ENCODE measurements around the gene TNRC6B.

DNA sequence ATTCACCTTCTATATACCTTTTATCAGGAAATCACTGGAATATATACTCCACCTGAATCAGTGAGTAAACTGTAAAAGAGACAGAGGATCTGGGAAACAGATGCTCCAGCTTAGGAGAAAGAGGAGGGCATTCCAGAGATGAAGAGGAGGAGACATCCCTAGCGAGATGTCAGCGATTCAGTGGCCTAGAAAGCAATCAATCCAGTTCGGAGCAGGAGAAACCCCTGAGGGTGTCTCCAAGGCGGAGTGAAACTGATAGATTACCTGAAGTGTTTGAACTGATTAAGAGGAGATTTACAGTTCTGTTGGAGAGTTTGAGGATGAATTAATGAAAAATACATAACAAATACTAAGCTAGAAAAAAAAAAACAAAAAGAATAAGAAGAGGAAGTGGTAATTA lies 24.5 kb upstream of the TNRC6B start:
- TF ChIP-seq, protein P1, sequence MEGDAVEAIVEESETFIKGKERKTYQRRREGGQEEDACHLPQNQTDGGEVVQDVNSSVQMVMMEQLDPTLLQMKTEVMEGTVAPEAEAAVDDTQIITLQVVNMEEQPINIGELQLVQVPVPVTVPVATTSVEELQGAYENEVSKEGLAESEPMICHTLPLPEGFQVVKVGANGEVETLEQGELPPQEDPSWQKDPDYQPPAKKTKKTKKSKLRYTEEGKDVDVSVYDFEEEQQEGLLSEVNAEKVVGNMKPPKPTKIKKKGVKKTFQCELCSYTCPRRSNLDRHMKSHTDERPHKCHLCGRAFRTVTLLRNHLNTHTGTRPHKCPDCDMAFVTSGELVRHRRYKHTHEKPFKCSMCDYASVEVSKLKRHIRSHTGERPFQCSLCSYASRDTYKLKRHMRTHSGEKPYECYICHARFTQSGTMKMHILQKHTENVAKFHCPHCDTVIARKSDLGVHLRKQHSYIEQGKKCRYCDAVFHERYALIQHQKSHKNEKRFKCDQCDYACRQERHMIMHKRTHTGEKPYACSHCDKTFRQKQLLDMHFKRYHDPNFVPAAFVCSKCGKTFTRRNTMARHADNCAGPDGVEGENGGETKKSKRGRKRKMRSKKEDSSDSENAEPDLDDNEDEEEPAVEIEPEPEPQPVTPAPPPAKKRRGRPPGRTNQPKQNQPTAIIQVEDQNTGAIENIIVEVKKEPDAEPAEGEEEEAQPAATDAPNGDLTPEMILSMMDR (optimal IDR thresholded peaks at IDR 0.05 in 1 of 3, IDR thresholded peaks at IDR 0.05 in 1 of 3, conservative IDR thresholded peaks at IDR 0.05 in 1 of 3; ENCODE audit: extremely low read depth in 1 of 3, insufficient read depth in 2 of 3, low read length in 3 of 3) = no peak
- no peak for TF ChIP-seq EZH2 (IDR thresholded peaks at IDR 0.05; ENCODE audit: low read length)

Measured in keratinocyte (primary cell).